Measurements from ENCODE around the gene MRPL52. TPM values are rescaled to one million over a fixed set of nuclear protein-coding genes. Genes with fewer than 3 reads are reported as not detected.

Gene MRPL52
- total and polyA plus RNA-seq, 10 of the 15 experiments (the other 5 are each of a cell fraction or from before 2014, with no cell fraction given) = 51.7 to 541 (median 142) TPM

- no peak for TF ChIP-seq BCLAF1 (IDR thresholded peaks at IDR 0.05)
- no peak for TF ChIP-seq LARP7 (IDR thresholded peaks at IDR 0.05)
- no peak for TF ChIP-seq NFYA (IDR thresholded peaks at IDR 0.05; ENCODE audit: borderline replicate concordance, low read depth, low read length)
- TF ChIP-seq ESRRA (IDR thresholded peaks at IDR 0.05; ENCODE audit: low read length) = no peak; the same call in 1 of the 2 replicates
- no peak for TF ChIP-seq CBFB (IDR thresholded peaks at IDR 0.05; ENCODE audit: low read depth)
- TF ChIP-seq CUX1 (IDR thresholded peaks at IDR 0.05; ENCODE audit: insufficient replicate concordance, low read depth, low read length) = peak; percentile 77
- TF ChIP-seq RFX5 (IDR thresholded peaks at IDR 0.05; ENCODE audit: low read depth, low read length) = no peak
- no peak for TF ChIP-seq MXI1 (IDR thresholded peaks at IDR 0.05; ENCODE audit: low read depth, low read length)
- no peak for TF ChIP-seq CREB1 (IDR thresholded peaks at IDR 0.05; ENCODE audit: low read depth)
- TF ChIP-seq RCOR1 (conservative IDR thresholded peaks at IDR 0.05; ENCODE audit: low read depth, low read length) = 0 out of 2 replicates have a peak, but pooled peaks have one; percentile 61
- TF ChIP-seq NRF1 (conservative IDR thresholded peaks at IDR 0.05; ENCODE audit: low read depth, low read length) = no peak
- TF ChIP-seq ZNF622 (IDR thresholded peaks at IDR 0.05) = no peak
- TF ChIP-seq RELA (IDR thresholded peaks at IDR 0.05; ENCODE audit: borderline replicate concordance, partially characterized antibody) = no peak
- TF ChIP-seq RB1 (IDR thresholded peaks at IDR 0.05; ENCODE audit: borderline replicate concordance) = no peak; the same call in 1 of the 2 replicates
- no peak for TF ChIP-seq CREM (IDR thresholded peaks at IDR 0.05; ENCODE audit: low read depth)
- TF ChIP-seq MTA3 (IDR thresholded peaks at IDR 0.05; ENCODE audit: borderline replicate concordance, low read length) = 0 out of 2 replicates have a peak, but pooled peaks have one; percentile 40
- TF ChIP-seq ZBTB4 (CRISPR knock-in tag; IDR thresholded peaks at IDR 0.05) = no peak
These were observed 41.1 kb downstream of the MRPL52 start (continued) for GRCh38 chr14:22870811-22871223.
